GM23248 (cell line): ENCODE results near the gene ALG1.
"Not testable (repeated sequence)": the region's sequence is repeated elsewhere in the genome, so short reads cannot be mapped to it uniquely, and the experiment has no call there.

Experiments used
- EZH2 ChIP-seq: fragments of 200-600 bp; sonication (generic); IDR thresholded peaks from 2 replicates; pipeline ENCODE4 v1.6.1; 2018; ENCODE audit warnings: antibody characterized with exemption, mild to moderate bottlenecking; ENCODE audit not compliant: insufficient read depth, poor library complexity, severe bottlenecking
- EZH2phosphoT487 ChIP-seq: fragments of 200-600 bp; sonication (generic); IDR thresholded peaks from 2 replicates; pipeline ENCODE4 v1.6.1; 2018; ENCODE audit warnings: antibody characterized with exemption, moderate library complexity, mild to moderate bottlenecking, low read depth; ENCODE audit not compliant: insufficient read depth

DNA sequence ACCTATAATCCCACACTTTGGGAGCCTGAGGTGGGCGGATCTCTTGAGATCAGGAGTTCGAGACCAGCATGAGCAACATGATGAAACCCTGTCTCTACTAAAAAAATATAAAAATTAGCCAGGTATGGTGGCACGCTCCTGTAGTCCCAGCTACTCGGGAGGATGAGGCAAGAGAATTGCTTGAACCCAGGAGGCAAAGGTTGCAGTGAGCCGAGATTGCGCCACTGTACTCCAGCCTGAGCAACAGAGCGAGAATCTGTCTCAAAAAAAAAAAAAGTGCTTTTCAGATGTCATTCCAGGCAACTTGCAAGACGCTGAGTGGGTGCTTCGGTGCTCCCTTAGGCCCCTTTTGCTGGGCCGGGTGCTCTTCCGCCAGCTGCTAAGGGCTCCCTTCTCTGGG is 27.1 kb upstream of the ALG1 start:
- TF ChIP-seq EZH2, EZH2phosphoT487: not testable (repeated sequence)
